ENCODE data around the gene TWIST2. TPM values are rescaled to one million over a fixed set of nuclear protein-coding genes. Genes with fewer than 3 reads are reported as not detected.

Gene TWIST2
- total RNA-seq, 4 donors from 2014 or later = 37.4 to 51.6 (median 47.4) TPM

GRCh38 chr2:238948765-238949641, 101.1 kb downstream of the TWIST2 start:
- no peak for TF ChIP-seq POLR2AphosphoS5 (IDR thresholded peaks at IDR 0.05)
- no peak for TF ChIP-seq EP300 (IDR thresholded peaks at IDR 0.05)
- TF ChIP-seq CTCF (IDR thresholded peaks at IDR 0.05) = no peak
- no peak for TF ChIP-seq POLR2A (IDR thresholded peaks at IDR 0.05; ENCODE audit: low read depth)
- peak; percentile 84 for DNase-seq (ENCODE audit: extremely low spot score)
- H3K4me1 ChIP-seq = peaks cover 0 to 16% (median 7%) of the 10 kb centered on the region in 4 donors
- intact Hi-C loops (cut with DNase I) = loop anchor here (10.0 kb wide), 2 partner anchors 104 to 584 kb away; partner anchors contain the start of gene TWIST2
- peaks cover 0 to 6% (median 0%) of the 10 kb centered on the region in 4 donors for H3K27me3 ChIP-seq
- H3K4me3 ChIP-seq = no peak overlapping the region
- no peak overlapping the region for H3K27ac ChIP-seq (replicated peaks in 1 of 4)
- 78% methylated on average over 7 of the region's 7 CpGs for WGBS
- no peaks in the 10 kb centered on the region for H3K36me3 ChIP-seq
- no peaks in the 10 kb centered on the region for H3K9me3 ChIP-seq

- no peaks in the 10 kb centered on the region for H3K9me3 ChIP-seq
- TF ChIP-seq POLR2AphosphoS5 (IDR thresholded peaks at IDR 0.05) (no peak), POLR2A (IDR thresholded peaks at IDR 0.05; ENCODE audit: low read depth) (no peak), CTCF (IDR thresholded peaks at IDR 0.05) (no peak), EP300 (IDR thresholded peaks at IDR 0.05) (no peak)
- 100% methylated on average over 3 of the region's 10 CpGs for WGBS
- peaks cover 0 to 16% (median 8%) of the 10 kb centered on the region in 4 donors for H3K4me1 ChIP-seq
- H3K36me3 ChIP-seq = no peaks in the 10 kb centered on the region
- H3K27me3 ChIP-seq = peaks cover 0 to 6% (median 0%) of the 10 kb centered on the region in 4 donors
- H3K4me3 ChIP-seq = no peak overlapping the region
- H3K27ac ChIP-seq (replicated peaks in 1 of 4) = no peak overlapping the region
- peak; percentile 79 for DNase-seq (ENCODE audit: extremely low spot score)
- intact Hi-C loops (cut with DNase I) = loop anchor here (10.0 kb wide), 2 partner anchors 105 to 585 kb away; partner anchors contain the start of gene TWIST2
Observed at GRCh38 chr2:238949710-238950345, 101.9 kb downstream of the TWIST2 start.

- Histone ChIP-seq H3K27me3 (peaks cover 0 to 6% (median 0%) of the 10 kb centered on the region in 4 donors), H3K27ac (replicated peaks in 1 of 4) (no peak overlapping the region), H3K36me3 (no peaks in the 10 kb centered on the region), H3K4me3 (no peak overlapping the region), H3K4me1 (peaks cover 0 to 16% (median 10%) of the 10 kb centered on the region in 4 donors), H3K9me3 (no peaks in the 10 kb centered on the region)
- 90% methylated on average over 5 of the region's 13 CpGs for WGBS
- intact Hi-C loops (cut with DNase I) = no loop called here
- DNase-seq (ENCODE audit: extremely low spot score) = peak; percentile 81
- TF ChIP-seq EP300 (IDR thresholded peaks at IDR 0.05) (no peak), POLR2A (IDR thresholded peaks at IDR 0.05; ENCODE audit: low read depth) (no peak), POLR2AphosphoS5 (IDR thresholded peaks at IDR 0.05) (no peak), CTCF (IDR thresholded peaks at IDR 0.05) (no peak)
Observed at GRCh38 chr2:238950551-238950950, 102.7 kb downstream of the TWIST2 start.

- DNase-seq (ENCODE audit: extremely low spot score) = no peak
- no peak overlapping the region for H3K27ac ChIP-seq (replicated peaks in 1 of 4)
- H3K36me3 ChIP-seq = no peaks in the 10 kb centered on the region
- H3K27me3 ChIP-seq = peaks cover 0 to 6% (median 0%) of the 10 kb centered on the region in 4 donors
- no peak for TF ChIP-seq EP300 (IDR thresholded peaks at IDR 0.05)
- TF ChIP-seq POLR2A (IDR thresholded peaks at IDR 0.05; ENCODE audit: low read depth) = no peak
- TF ChIP-seq POLR2AphosphoS5 (IDR thresholded peaks at IDR 0.05) = no peak
- no peaks in the 10 kb centered on the region for H3K9me3 ChIP-seq
- intact Hi-C loops (cut with DNase I) = no loop called here
- H3K4me3 ChIP-seq = no peak overlapping the region
- peaks cover 0 to 8% (median 5%) of the 10 kb centered on the region in 4 donors for H3K4me1 ChIP-seq
- 75% methylated on average over 5 of the region's 5 CpGs for WGBS
Observed at GRCh38 chr2:238952261-238952919, 104.5 kb downstream of the TWIST2 start.

All from esophagus muscularis mucosa (tissue), 4 donors.